Lower leg skin (tissue), 3 donors: ENCODE results near the gene ATP13A1.

Experiments used
- POLR2A ChIP-seq, 2 donors: fragments of 450-650 bp; IDR thresholded peaks; one replicate each; pipeline ENCODE4 v1.6.1; 2016 to 2017; ENCODE audit warnings: antibody characterized with exemption in 2 of 2, mild to moderate bottlenecking in 1 of 2, moderate library complexity in 1 of 2
- TF ChIP-seq, protein P1 (sequence below), 3 donors: fragments of 450-650 bp; IDR thresholded peaks; one replicate each; pipeline ENCODE4 v1.5.1; 2016; ENCODE audit warnings: antibody characterized with exemption in 3 of 3, mild to moderate bottlenecking in 3 of 3, moderate library complexity in 2 of 3

DNA sequence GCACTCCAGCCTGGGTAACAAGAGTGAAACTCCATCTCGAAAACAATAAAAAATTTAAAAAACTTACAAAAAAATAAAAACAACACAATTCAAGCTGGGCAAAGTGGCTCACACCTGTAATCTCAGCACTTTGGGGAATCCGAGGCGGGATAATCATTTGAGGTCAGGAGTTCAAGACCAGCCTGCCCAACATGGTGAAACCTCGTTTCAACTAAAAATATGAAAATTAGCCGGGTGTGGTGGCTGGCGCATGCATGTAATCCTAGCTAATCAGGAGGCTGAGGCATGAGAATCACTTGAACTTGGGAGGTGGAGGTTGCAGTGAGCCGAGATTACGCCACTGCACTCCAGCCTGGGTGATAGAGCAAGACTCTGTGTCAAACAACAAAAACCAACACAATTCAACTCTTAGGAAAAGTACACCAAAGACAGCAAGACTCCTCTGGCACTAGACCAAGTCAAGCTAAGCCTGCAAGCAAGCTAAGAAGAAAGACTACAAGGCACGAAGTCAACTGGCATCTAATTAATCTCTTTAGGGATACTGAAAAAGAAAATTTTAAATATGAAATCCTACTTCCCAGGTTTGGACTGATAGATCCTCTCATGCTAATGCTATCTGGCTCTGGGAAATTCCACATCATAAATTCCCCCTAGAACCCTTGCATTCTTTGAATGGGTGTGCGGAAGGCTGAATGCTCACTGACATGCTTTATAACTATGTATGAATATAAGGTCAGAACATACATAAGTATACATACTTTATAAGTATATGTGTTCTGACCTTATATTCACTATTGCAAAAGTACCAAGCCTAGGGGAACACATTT is 52.9 kb downstream of the ATP13A1 start:
- TF ChIP-seq, protein P1, sequence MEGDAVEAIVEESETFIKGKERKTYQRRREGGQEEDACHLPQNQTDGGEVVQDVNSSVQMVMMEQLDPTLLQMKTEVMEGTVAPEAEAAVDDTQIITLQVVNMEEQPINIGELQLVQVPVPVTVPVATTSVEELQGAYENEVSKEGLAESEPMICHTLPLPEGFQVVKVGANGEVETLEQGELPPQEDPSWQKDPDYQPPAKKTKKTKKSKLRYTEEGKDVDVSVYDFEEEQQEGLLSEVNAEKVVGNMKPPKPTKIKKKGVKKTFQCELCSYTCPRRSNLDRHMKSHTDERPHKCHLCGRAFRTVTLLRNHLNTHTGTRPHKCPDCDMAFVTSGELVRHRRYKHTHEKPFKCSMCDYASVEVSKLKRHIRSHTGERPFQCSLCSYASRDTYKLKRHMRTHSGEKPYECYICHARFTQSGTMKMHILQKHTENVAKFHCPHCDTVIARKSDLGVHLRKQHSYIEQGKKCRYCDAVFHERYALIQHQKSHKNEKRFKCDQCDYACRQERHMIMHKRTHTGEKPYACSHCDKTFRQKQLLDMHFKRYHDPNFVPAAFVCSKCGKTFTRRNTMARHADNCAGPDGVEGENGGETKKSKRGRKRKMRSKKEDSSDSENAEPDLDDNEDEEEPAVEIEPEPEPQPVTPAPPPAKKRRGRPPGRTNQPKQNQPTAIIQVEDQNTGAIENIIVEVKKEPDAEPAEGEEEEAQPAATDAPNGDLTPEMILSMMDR (IDR thresholded peaks at IDR 0.05): no peak
- TF ChIP-seq POLR2A (IDR thresholded peaks at IDR 0.05): no peak
